Thyroid gland (tissue), 4 donors: ENCODE results near the gene PRMT2.

Source experiments
- CTCF ChIP-seq, 6 experiments: fragments of 200-600 bp in 3 of 6; fragments of 450-650 bp in 3 of 6; sonication (generic) in 3 of 6; IDR thresholded peaks; one replicate each; pipeline ENCODE4 v1.5.1; 2016 to 2019; ENCODE audit warnings: antibody characterized with exemption in 6 of 6, mild to moderate bottlenecking in 2 of 6, inconsistent platforms in 1 of 6, moderate library complexity in 1 of 6
- POLR2A ChIP-seq, 2 donors: fragments of 450-650 bp; IDR thresholded peaks; one replicate each; pipeline ENCODE4 v1.6.1; 2017; ENCODE audit warnings: antibody characterized with exemption in 2 of 2, mild to moderate bottlenecking in 2 of 2, moderate library complexity in 1 of 2

- TF ChIP-seq POLR2A (IDR thresholded peaks at IDR 0.05) = no peak
- TF ChIP-seq CTCF (IDR thresholded peaks at IDR 0.05) = no peak
Measured at GRCh38 chr21:46604329-46604974, 31.0 kb upstream of the PRMT2 start.
